H9 (cell line): ENCODE results near the gene PTPRN2. TPM values are rescaled to one million over a fixed set of nuclear protein-coding genes. Genes with fewer than 3 reads are reported as not detected.

Source experiments
- DNase-seq: peaks from one replicate; pipeline ENCODE4 v3.0.0-alpha.2; 2017
- H2AFZ ChIP-seq: one replicate; pipeline ENCODE4 v1.6.1; 2013; ENCODE audit warnings: mild to moderate bottlenecking, low read length, control low read depth, moderate library complexity
- H2AK5ac ChIP-seq: 2 replicates; pipeline ENCODE4 v1.6.1; 2013; ENCODE audit warnings: low read length, control low read depth, mixed read lengths; ENCODE audit not compliant: insufficient read length
- H2BK120ac ChIP-seq: one replicate; pipeline ENCODE4 v1.6.1; 2013; ENCODE audit warnings: low read depth, mild to moderate bottlenecking, low read length, control low read depth, inconsistent platforms; ENCODE audit not compliant: poor library complexity, severe bottlenecking
- H2BK12ac ChIP-seq: 2 replicates; pipeline ENCODE4 v1.6.1; 2013; ENCODE audit warnings: low read length, control low read depth, mixed read lengths, low read depth; ENCODE audit not compliant: insufficient read length
- H2BK15ac ChIP-seq: 2 replicates; pipeline ENCODE4 v1.6.1; 2013; ENCODE audit warnings: low read depth, low read length, control low read depth
- H2BK20ac ChIP-seq: one replicate; pipeline ENCODE4 v1.6.1; 2013; ENCODE audit warnings: low read depth, mild to moderate bottlenecking, low read length, control low read depth, inconsistent platforms; ENCODE audit not compliant: poor library complexity, severe bottlenecking
- H2BK5ac ChIP-seq: 2 replicates; pipeline ENCODE4 v1.6.1; 2013; ENCODE audit warnings: low read length, control low read depth, mixed read lengths; ENCODE audit not compliant: insufficient read length
- H3K14ac ChIP-seq: 2 replicates; pipeline ENCODE4 v1.6.1; 2013; ENCODE audit warnings: low read length, control low read depth; ENCODE audit not compliant: insufficient read depth
- H3K18ac ChIP-seq: 2 replicates; pipeline ENCODE4 v1.6.1; 2013; ENCODE audit warnings: low read depth, mild to moderate bottlenecking, mixed read lengths, low read length, control low read depth; ENCODE audit not compliant: insufficient read length
- H3K23ac ChIP-seq: 2 replicates; pipeline ENCODE4 v1.6.1; 2013; ENCODE audit warnings: low read length, control low read depth, mixed read lengths, low read depth; ENCODE audit not compliant: insufficient read length
- H3K23me2 ChIP-seq: 2 replicates; pipeline ENCODE4 v1.6.1; 2013; ENCODE audit warnings: low read depth, mild to moderate bottlenecking, mixed read lengths, low read length, control low read depth; ENCODE audit not compliant: insufficient read length, poor library complexity, severe bottlenecking
- H3K27ac ChIP-seq: 2 replicates; pipeline ENCODE4 v1.5.1; 2013; ENCODE audit warnings: low read length, control low read depth, mixed read lengths, low read depth; ENCODE audit not compliant: insufficient read length
- H3K27me3 ChIP-seq: 2 replicates; pipeline ENCODE4 v1.6.1; 2013; ENCODE audit warnings: low read length, control low read depth, inconsistent platforms; ENCODE audit not compliant: insufficient read depth
- H3K4ac ChIP-seq: 2 replicates; pipeline ENCODE4 v1.6.1; 2013; ENCODE audit warnings: low read depth, mild to moderate bottlenecking, control low read depth, inconsistent platforms, low read length, moderate library complexity
- H3K4me1 ChIP-seq: 2 replicates; pipeline ENCODE4 v1.6.1; 2013; ENCODE audit warnings: low read length, control low read depth, inconsistent platforms; ENCODE audit not compliant: insufficient read depth
- H3K4me2 ChIP-seq: 2 replicates; pipeline ENCODE4 v1.6.1; 2013; ENCODE audit warnings: low read length, control low read depth, mixed read lengths; ENCODE audit not compliant: insufficient read length, insufficient read depth
- H3K56ac ChIP-seq: 2 replicates; pipeline ENCODE4 v1.6.1; 2013; ENCODE audit warnings: low read depth, mild to moderate bottlenecking, mixed read lengths, low read length, control low read depth; ENCODE audit not compliant: insufficient read length
- H3K79me1 ChIP-seq: 2 replicates; pipeline ENCODE4 v1.6.1; 2013; ENCODE audit warnings: low read depth, mild to moderate bottlenecking, moderate library complexity, low read length, control low read depth, inconsistent platforms; ENCODE audit not compliant: insufficient read depth, poor library complexity, severe bottlenecking
- H3K79me2 ChIP-seq: 2 replicates; pipeline ENCODE4 v1.6.1; 2013; ENCODE audit warnings: low read length, control low read depth, inconsistent platforms; ENCODE audit not compliant: insufficient read depth
- H3K9ac ChIP-seq: 2 replicates; pipeline ENCODE4 v1.6.1; 2013; ENCODE audit warnings: low read length, control low read depth, mixed read lengths; ENCODE audit not compliant: insufficient read length; ENCODE audit errors: extremely low read depth
- H3K9me3 ChIP-seq: one replicate; pipeline ENCODE4 v1.6.1; 2013; ENCODE audit warnings: low read depth, low read length, inconsistent platforms; ENCODE audit not compliant: control insufficient read depth
- H3T11ph ChIP-seq: one replicate; pipeline ENCODE4 v1.6.1; 2013; ENCODE audit warnings: mild to moderate bottlenecking, low read length, control low read depth, inconsistent platforms
- H4K20me1 ChIP-seq: one replicate; pipeline ENCODE4 v1.6.1; 2013; ENCODE audit not compliant: control insufficient read depth, insufficient read length, insufficient read depth
- H4K5ac ChIP-seq: 2 replicates; pipeline ENCODE4 v1.6.1; 2013; ENCODE audit warnings: low read depth, mild to moderate bottlenecking, mixed read lengths, low read length, control low read depth; ENCODE audit not compliant: insufficient read length
- H4K8ac ChIP-seq: replicated peaks from 2 replicates; pipeline ENCODE4 v1.6.1; 2013; ENCODE audit warnings: low read length, control low read depth, mixed read lengths, low read depth; ENCODE audit not compliant: insufficient read length
- H4K91ac ChIP-seq: 2 replicates; pipeline ENCODE4 v1.6.1; 2013; ENCODE audit warnings: low read depth, mild to moderate bottlenecking, moderate library complexity, mixed read lengths, low read length, control low read depth; ENCODE audit not compliant: insufficient read length
- H3K27ac Mint-ChIP-seq, 3 experiments: 2 replicates in 2 of 3; 3 replicates in 1 of 3; pipeline ENCODE4 v1.8.0; 2020 to 2021; ENCODE audit warnings: mixed read lengths in 3 of 3, mild to moderate bottlenecking in 1 of 3, moderate library complexity in 1 of 3
- H3K27me3 Mint-ChIP-seq: 2 replicates; pipeline ENCODE4 v1.8.0; 2021; ENCODE audit warnings: low read depth, mild to moderate bottlenecking, moderate library complexity, mixed read lengths
- H3K36me3 Mint-ChIP-seq, 3 experiments: 2 replicates in 2 of 3; 3 replicates in 1 of 3; pipeline ENCODE4 v1.8.0; 2020 to 2021; ENCODE audit warnings: low read depth in 3 of 3, mixed read lengths in 3 of 3; ENCODE audit not compliant: insufficient read depth in 1 of 3
- H3K4me1 Mint-ChIP-seq, 2 experiments: 2 replicates each; pipeline ENCODE4 v1.8.0; 2020; ENCODE audit warnings: mixed read lengths in 2 of 2
- H3K4me3 Mint-ChIP-seq, 2 experiments: 2 replicates in 1 of 2; 3 replicates in 1 of 2; pipeline ENCODE4 v1.8.0; 2020 to 2021; ENCODE audit warnings: mild to moderate bottlenecking in 2 of 2, mixed read lengths in 2 of 2, moderate library complexity in 1 of 2
- H3K9me3 Mint-ChIP-seq, 2 experiments: 2 replicates in 1 of 2; 3 replicates in 1 of 2; pipeline ENCODE4 v1.8.0; 2020; ENCODE audit warnings: mild to moderate bottlenecking in 2 of 2, mixed read lengths in 2 of 2, moderate library complexity in 1 of 2
- CTCF ChIP-seq: fragments of 200-600 bp; sonication (generic); conservative IDR thresholded peaks from 3 replicates; pipeline ENCODE4 v1.8.0; 2021; ENCODE audit warnings: antibody characterized with exemption, mild to moderate bottlenecking
- WGBS: extraction: QIAGEN DNeasy Blood & Tissue Kit; methylation state at CpG from one replicate; pipeline ENCODE4 v1.1.7; 2013; ENCODE audit warnings: missing lambda C conversion rate, low lambda C conversion rate, mixed read lengths; ENCODE audit not compliant: insufficient read length; ENCODE audit errors: extremely low coverage; 5-methylcytosine and 5-hydroxymethylcytosine counted together
- total RNA-seq: library from RNA; stranded (reverse); gene quantifications from 2 replicates; pipeline ENCODE4 v1.2.1, GENCODE V29; 2021

The PTPRN2 gene
- total RNA-seq, 1 experiment from 2014 or later = 5.2 TPM

GRCh38 chr7:157977306-157977705 is 610.3 kb downstream of the PTPRN2 start:
- Histone ChIP-seq H2AFZ (no peak overlapping the region), H3K23ac (no peak overlapping the region), H3K14ac (no peak overlapping the region; the same call in 1 of the 2 replicates), H3K27me3 (no peaks in the 10 kb centered on the region), H2AK5ac (no peak overlapping the region), H3K79me2 (no peaks in the 10 kb centered on the region), H3K4ac (no peak overlapping the region), H2BK12ac (no peak overlapping the region), H2BK5ac (no peak overlapping the region), H3K18ac (no peak overlapping the region), H3K23me2 (no peaks in the 10 kb centered on the region), H4K5ac (no peak overlapping the region), H3K9me3 (peaks cover 35% of the 10 kb centered on the region), H3K4me2 (no peak overlapping the region), H2BK120ac (no peak overlapping the region), H3K56ac (no peak overlapping the region), H4K8ac (no peak overlapping the region), H3K27ac (no peak overlapping the region), H2BK15ac (no peak overlapping the region), H3K79me1 (no peaks in the 10 kb centered on the region), H2BK20ac (no peak overlapping the region), H3K9ac (no peak overlapping the region), H3K4me1 (no peaks in the 10 kb centered on the region), H3T11ph (no peak overlapping the region), H4K20me1 (no peaks in the 10 kb centered on the region), H4K91ac (no peak overlapping the region)
- H3K27ac Mint-ChIP-seq = no peak overlapping the region
- peaks cover 0 to 22% (median 15%) of the 10 kb centered on the region in 3 experiments; a peak in 6 of 7 replicates for H3K36me3 Mint-ChIP-seq
- TF ChIP-seq CTCF = no peak
- H3K9me3 Mint-ChIP-seq = peaks cover 30 to 31% of the 10 kb centered on the region in 2 experiments
- no peak overlapping the region for H3K4me3 Mint-ChIP-seq
- WGBS = no CpG with 5 or more reads among the region's 5 CpGs
- H3K4me1 Mint-ChIP-seq = peaks cover 0 to 5% of the 10 kb centered on the region in 2 experiments; a peak in 2 of 4 replicates
- no peak for DNase-seq
- H3K27me3 Mint-ChIP-seq = peaks cover 6% of the 10 kb centered on the region; the same call in 1 of the 2 replicates
